ENCODE data around the gene ABR.

- TF ChIP-seq POLR2A (IDR thresholded peaks at IDR 0.05; ENCODE audit: low read depth, low read length) (no peak), POLR2AphosphoS5 (IDR thresholded peaks at IDR 0.05; ENCODE audit: low read depth, low read length) (no peak), POU2F2 (IDR thresholded peaks at IDR 0.05; ENCODE audit: low read depth, low read length) (no peak), TAF1 (IDR thresholded peaks at IDR 0.05; ENCODE audit: low read depth, low read length) (no peak), PAX5 (IDR thresholded peaks at IDR 0.05; ENCODE audit: insufficient read depth, low read length, severe bottlenecking) (no peak), SPI1 (IDR thresholded peaks at IDR 0.05; ENCODE audit: low read depth, low read length) (no peak)
These were observed 170.3 kb downstream of the ABR start for GRCh38 chr17:1009229-1010085.

Data from GM12891 (cell line).